K562 (cell line): Measurements from ENCODE around the gene ANHX. TPM values are rescaled to one million over a fixed set of nuclear protein-coding genes. Genes with fewer than 3 reads are reported as not detected.

Experiments used
- EP300 ChIP-seq: IDR thresholded peaks from 2 replicates; pipeline ENCODE4 v1.6.1; 2012; ENCODE audit warnings: low read length, improper control_type of control experiment
- EP400 ChIP-seq: fragments of 450-650 bp; IDR thresholded peaks from 2 replicates; pipeline ENCODE4 v1.6.1; 2017; ENCODE audit warnings: antibody characterized with exemption, mild to moderate bottlenecking, moderate library complexity
- HDAC1 ChIP-seq, 2 experiments: fragments of 450-650 bp; IDR thresholded peaks; 2 replicates each; pipeline ENCODE4 v1.6.1; 2016 to 2017; ENCODE audit warnings: inconsistent platforms in 1 of 2, mild to moderate bottlenecking in 1 of 2, moderate library complexity in 1 of 2
- HSF4 ChIP-seq: fragments of 250-450 bp; sonication (Bioruptor Pico); IDR thresholded peaks from 2 replicates; pipeline ENCODE4 v2.1.2; 2022; ENCODE audit warnings: mild to moderate bottlenecking, moderate library complexity, borderline replicate concordance
- MAFG ChIP-seq: fragments of 450-650 bp; conservative IDR thresholded peaks from 2 replicates; pipeline ENCODE4 v1.6.1; 2016; ENCODE audit warnings: missing genetic modification characterization, missing compliant biosample characterization
- NCOA1 ChIP-seq: fragments of 450-650 bp; IDR thresholded peaks from 2 replicates; pipeline ENCODE4 v1.6.1; 2016; ENCODE audit warnings: low read depth
- NR4A1 ChIP-seq, 2 experiments: fragments of 250-450 bp in 1 of 2; fragments of 450-650 bp in 1 of 2; sonication (Bioruptor Pico) in 1 of 2; IDR thresholded peaks; 2 replicates each; pipeline versions ENCODE4 v1.4.0 to v1.6.1; 2016 to 2020; ENCODE audit warnings: mild to moderate bottlenecking in 2 of 2, missing compliant biosample characterization in 1 of 2, missing genetic modification characterization in 1 of 2, moderate library complexity in 1 of 2
- PML ChIP-seq: IDR thresholded peaks from 2 replicates; pipeline ENCODE4 v1.6.1; 2012; ENCODE audit warnings: low read length, inconsistent platforms
- SREBF1 ChIP-seq: fragments of 150-350 bp; IDR thresholded peaks from 2 replicates; pipeline ENCODE4 v1.6.1; 2014; ENCODE audit warnings: antibody characterized with exemption, low read depth, low read length, borderline replicate concordance
- ZNF316 ChIP-seq: fragments of 450-650 bp; IDR thresholded peaks from 2 replicates; pipeline ENCODE4 v1.6.1; 2016
- ZNF561 ChIP-seq: fragments of 450-650 bp; formaldehyde crosslinking; conservative IDR thresholded peaks from 2 replicates; pipeline ENCODE4 v1.4.0; 2020; ENCODE audit warnings: mild to moderate bottlenecking, moderate library complexity
- polyA plus RNA-seq, 8 experiments: library from polyadenylated mRNA; depleted of rRNA in 4 of 8; stranded (reverse) in 5 of 8; unstranded in 3 of 8; fragments of >200 nt; fragmentation: Nextera tagmentation in 2 of 8; fragmentation: Illumina TruSeq in 1 of 8; extraction: Ambion mirVana in 2 of 8; extraction: Trizol in 1 of 8; gene quantifications; 2 replicates each; pipeline versions ENCODE4 v1.2.1 to v1.2.3, GENCODE V29; 2011 to 2014; ENCODE audit warnings: inconsistent platforms in 1 of 8, missing spikeins in 1 of 8
- total RNA-seq, 7 experiments: library from RNA; depleted of rRNA in 6 of 7; stranded (reverse); fragments of >200 nt in 6 of 7; fragmentation: Illumina TruSeq in 2 of 7; extraction: Trizol in 2 of 7; gene quantifications; 2 replicates each; pipeline versions ENCODE4 v1.2.1 to v1.2.3, GENCODE V29; 2011 to 2021; ENCODE audit warnings: low replicate concordance in 1 of 7
- TF ChIP-seq, protein P1 (sequence below): fragments of 250-450 bp; sonication (Bioruptor Pico); IDR thresholded peaks from 2 replicates; pipeline ENCODE4 v1.5.0; 2020; ENCODE audit warnings: mild to moderate bottlenecking
- TF ChIP-seq, protein P2 (sequence below): fragments of 450-650 bp; IDR thresholded peaks from 2 replicates; pipeline ENCODE4 v1.6.1; 2016; ENCODE audit warnings: borderline replicate concordance
- TF ChIP-seq, protein P3 (sequence below): sonication (generic); formaldehyde crosslinking; IDR thresholded peaks from 2 replicates; pipeline ENCODE4 v1.8.1; 2023; ENCODE audit warnings: mild to moderate bottlenecking, missing genetic modification reagents, moderate library complexity
- TF ChIP-seq, protein P4 (sequence below), 2 experiments: fragments of 450-650 bp; IDR thresholded peaks; 2 replicates each; pipeline ENCODE4 v1.6.1; 2018; ENCODE audit warnings: mild to moderate bottlenecking in 2 of 2, low read depth in 1 of 2; ENCODE audit not compliant: partially characterized antibody in 2 of 2
- TF ChIP-seq, protein P5 (sequence below): IDR thresholded peaks from 2 replicates; pipeline ENCODE4 v1.6.1; 2014; ENCODE audit warnings: antibody characterized with exemption

ANHX gene
- total and polyA plus RNA-seq, 9 of the 15 experiments (the other 6 are each of a cell fraction or from before 2014, with no cell fraction given) = not detected

DNA sequence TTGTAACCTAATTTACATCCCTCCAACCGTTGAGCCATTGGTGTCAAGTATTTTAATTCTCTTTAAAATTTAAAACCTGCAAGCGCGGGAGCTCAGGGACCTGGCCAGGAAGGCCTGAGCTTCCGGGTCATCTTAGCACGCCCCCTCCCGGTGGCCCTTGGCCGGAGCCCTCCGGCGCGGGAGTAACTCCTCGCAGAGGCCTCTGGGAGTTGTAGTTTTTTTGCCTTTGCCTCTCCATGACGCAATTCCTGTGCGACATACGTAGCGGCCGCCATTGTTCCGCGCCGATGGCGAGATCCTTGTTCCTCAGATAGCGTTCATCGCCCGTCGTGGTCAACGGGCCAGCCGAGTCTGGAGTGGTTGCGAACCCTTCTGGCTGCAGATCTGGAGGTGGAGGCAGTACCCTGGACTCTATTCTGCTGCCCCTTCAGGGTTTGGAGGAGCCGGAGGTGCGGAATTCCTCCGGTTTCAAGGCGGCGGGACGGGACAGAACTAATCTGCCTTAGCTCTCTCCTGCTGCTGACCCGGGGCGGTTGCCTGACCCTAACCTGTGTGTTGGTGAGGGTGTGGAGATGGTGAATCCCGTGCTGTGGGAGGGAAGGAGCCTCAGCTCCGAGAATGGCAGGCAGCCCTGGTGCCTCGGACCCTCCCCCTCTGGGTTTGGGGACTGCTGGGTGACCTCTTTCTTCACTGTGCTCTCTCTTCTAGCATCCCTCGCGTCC is 54.3 kb downstream of the ANHX start, which contains the start of gene ZNF268 (continued):
- TF ChIP-seq ZNF561 (CRISPR knock-in tag) = no peak
- TF ChIP-seq ZNF316 = no peak
- TF ChIP-seq, protein P1, sequence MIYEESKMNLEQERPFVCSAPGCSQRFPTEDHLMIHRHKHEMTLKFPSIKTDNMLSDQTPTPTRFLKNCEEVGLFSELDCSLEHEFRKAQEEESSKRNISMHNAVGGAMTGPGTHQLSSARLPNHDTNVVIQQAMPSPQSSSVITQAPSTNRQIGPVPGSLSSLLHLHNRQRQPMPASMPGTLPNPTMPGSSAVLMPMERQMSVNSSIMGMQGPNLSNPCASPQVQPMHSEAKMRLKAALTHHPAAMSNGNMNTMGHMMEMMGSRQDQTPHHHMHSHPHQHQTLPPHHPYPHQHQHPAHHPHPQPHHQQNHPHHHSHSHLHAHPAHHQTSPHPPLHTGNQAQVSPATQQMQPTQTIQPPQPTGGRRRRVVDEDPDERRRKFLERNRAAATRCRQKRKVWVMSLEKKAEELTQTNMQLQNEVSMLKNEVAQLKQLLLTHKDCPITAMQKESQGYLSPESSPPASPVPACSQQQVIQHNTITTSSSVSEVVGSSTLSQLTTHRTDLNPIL (CRISPR knock-in tag) = no peak
- peak; percentile 58; the same call in 1 of the 2 replicates for TF ChIP-seq PML
- peak; percentile 82; the same call in 1 of the 2 replicates for TF ChIP-seq SREBF1
- TF ChIP-seq NCOA1 = no peak
- TF ChIP-seq, protein P2, sequence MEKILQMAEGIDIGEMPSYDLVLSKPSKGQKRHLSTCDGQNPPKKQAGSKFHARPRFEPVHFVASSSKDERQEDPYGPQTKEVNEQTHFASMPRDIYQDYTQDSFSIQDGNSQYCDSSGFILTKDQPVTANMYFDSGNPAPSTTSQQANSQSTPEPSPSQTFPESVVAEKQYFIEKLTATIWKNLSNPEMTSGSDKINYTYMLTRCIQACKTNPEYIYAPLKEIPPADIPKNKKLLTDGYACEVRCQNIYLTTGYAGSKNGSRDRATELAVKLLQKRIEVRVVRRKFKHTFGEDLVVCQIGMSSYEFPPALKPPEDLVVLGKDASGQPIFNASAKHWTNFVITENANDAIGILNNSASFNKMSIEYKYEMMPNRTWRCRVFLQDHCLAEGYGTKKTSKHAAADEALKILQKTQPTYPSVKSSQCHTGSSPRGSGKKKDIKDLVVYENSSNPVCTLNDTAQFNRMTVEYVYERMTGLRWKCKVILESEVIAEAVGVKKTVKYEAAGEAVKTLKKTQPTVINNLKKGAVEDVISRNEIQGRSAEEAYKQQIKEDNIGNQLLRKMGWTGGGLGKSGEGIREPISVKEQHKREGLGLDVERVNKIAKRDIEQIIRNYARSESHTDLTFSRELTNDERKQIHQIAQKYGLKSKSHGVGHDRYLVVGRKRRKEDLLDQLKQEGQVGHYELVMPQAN = peak; percentile 74; the same call in 1 of the 2 replicates
- TF ChIP-seq, protein P3, sequence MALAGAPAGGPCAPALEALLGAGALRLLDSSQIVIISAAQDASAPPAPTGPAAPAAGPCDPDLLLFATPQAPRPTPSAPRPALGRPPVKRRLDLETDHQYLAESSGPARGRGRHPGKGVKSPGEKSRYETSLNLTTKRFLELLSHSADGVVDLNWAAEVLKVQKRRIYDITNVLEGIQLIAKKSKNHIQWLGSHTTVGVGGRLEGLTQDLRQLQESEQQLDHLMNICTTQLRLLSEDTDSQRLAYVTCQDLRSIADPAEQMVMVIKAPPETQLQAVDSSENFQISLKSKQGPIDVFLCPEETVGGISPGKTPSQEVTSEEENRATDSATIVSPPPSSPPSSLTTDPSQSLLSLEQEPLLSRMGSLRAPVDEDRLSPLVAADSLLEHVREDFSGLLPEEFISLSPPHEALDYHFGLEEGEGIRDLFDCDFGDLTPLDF (CRISPR knock-in tag) = peak; percentile 36; the same call in 1 of the 2 replicates
- peak; percentile 76 for TF ChIP-seq EP400
- TF ChIP-seq NR4A1 (CRISPR knock-in tag; IDR thresholded peaks at IDR 0.05) = 0 out of 2 replicates have a peak, but pooled peaks have one; percentile 30
- TF ChIP-seq NR4A1 (tag; IDR thresholded peaks at IDR 0.05) = no peak
- TF ChIP-seq HDAC1 (IDR thresholded peaks at IDR 0.05) = peak in 1 of 2 experiments; percentile 78; a peak in 2 of 4 replicates
- TF ChIP-seq, protein P4, sequence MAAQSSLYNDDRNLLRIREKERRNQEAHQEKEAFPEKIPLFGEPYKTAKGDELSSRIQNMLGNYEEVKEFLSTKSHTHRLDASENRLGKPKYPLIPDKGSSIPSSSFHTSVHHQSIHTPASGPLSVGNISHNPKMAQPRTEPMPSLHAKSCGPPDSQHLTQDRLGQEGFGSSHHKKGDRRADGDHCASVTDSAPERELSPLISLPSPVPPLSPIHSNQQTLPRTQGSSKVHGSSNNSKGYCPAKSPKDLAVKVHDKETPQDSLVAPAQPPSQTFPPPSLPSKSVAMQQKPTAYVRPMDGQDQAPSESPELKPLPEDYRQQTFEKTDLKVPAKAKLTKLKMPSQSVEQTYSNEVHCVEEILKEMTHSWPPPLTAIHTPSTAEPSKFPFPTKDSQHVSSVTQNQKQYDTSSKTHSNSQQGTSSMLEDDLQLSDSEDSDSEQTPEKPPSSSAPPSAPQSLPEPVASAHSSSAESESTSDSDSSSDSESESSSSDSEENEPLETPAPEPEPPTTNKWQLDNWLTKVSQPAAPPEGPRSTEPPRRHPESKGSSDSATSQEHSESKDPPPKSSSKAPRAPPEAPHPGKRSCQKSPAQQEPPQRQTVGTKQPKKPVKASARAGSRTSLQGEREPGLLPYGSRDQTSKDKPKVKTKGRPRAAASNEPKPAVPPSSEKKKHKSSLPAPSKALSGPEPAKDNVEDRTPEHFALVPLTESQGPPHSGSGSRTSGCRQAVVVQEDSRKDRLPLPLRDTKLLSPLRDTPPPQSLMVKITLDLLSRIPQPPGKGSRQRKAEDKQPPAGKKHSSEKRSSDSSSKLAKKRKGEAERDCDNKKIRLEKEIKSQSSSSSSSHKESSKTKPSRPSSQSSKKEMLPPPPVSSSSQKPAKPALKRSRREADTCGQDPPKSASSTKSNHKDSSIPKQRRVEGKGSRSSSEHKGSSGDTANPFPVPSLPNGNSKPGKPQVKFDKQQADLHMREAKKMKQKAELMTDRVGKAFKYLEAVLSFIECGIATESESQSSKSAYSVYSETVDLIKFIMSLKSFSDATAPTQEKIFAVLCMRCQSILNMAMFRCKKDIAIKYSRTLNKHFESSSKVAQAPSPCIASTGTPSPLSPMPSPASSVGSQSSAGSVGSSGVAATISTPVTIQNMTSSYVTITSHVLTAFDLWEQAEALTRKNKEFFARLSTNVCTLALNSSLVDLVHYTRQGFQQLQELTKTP (IDR thresholded peaks at IDR 0.05; ENCODE audit: low read depth in 1 of 2, partially characterized antibody in 2 of 2) = peak in 1 of 2 experiments; percentile 93
- TF ChIP-seq HSF4 (CRISPR knock-in tag) = no peak
- TF ChIP-seq, protein P5, sequence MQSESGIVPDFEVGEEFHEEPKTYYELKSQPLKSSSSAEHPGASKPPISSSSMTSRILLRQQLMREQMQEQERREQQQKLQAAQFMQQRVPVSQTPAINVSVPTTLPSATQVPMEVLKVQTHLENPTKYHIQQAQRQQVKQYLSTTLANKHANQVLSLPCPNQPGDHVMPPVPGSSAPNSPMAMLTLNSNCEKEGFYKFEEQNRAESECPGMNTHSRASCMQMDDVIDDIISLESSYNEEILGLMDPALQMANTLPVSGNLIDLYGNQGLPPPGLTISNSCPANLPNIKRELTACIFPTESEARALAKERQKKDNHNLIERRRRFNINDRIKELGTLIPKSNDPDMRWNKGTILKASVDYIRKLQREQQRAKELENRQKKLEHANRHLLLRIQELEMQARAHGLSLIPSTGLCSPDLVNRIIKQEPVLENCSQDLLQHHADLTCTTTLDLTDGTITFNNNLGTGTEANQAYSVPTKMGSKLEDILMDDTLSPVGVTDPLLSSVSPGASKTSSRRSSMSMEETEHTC = no peak
- TF ChIP-seq MAFG (tag) = no peak
- TF ChIP-seq EP300 = peak; percentile 54
